ENCODE data around the gene RBBP9.

DNA sequence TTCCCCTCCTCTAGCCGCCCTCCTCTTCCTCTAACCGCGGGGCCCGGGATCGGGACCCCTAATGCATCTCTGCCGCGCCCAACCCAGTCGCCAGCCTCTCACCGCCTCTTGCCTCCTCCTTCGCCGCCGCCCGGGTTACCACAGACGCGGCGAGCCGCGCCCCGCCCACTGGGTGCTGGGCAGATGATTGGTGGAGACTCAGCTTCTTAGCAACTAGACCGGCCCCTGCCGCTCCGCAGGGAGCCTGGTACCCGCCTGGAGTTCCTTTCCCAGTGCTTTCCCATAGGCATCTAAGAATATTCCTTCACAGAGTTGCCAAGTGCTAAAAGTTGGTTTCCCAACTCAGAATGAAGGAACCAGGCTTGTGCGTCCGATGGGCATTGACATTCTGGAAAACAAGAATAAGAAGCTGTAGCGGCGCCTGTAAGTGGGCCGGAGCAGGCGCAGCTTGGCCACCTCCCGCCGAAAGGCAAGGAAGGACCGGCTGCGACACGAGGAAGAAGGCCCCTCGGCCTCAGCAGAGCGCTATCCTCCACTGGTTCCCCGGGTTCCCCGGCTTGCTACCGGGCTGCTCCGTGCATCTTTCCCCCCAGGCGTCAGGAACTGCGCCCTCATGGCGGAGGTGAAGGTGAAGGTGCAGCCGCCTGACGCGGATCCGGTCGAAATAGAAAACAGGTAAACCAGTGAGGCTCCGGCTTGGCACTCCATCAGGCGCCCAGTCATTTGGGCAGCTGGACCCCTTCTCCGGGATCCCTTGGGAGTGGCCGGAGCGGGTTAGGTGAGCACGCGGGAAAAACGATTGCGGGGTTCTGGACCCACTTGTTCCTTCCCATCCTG is 29.9 kb downstream of the RBBP9 start, which contains the start of the genes DZANK1 and POLR3F:
- TF ChIP-seq, protein P1, sequence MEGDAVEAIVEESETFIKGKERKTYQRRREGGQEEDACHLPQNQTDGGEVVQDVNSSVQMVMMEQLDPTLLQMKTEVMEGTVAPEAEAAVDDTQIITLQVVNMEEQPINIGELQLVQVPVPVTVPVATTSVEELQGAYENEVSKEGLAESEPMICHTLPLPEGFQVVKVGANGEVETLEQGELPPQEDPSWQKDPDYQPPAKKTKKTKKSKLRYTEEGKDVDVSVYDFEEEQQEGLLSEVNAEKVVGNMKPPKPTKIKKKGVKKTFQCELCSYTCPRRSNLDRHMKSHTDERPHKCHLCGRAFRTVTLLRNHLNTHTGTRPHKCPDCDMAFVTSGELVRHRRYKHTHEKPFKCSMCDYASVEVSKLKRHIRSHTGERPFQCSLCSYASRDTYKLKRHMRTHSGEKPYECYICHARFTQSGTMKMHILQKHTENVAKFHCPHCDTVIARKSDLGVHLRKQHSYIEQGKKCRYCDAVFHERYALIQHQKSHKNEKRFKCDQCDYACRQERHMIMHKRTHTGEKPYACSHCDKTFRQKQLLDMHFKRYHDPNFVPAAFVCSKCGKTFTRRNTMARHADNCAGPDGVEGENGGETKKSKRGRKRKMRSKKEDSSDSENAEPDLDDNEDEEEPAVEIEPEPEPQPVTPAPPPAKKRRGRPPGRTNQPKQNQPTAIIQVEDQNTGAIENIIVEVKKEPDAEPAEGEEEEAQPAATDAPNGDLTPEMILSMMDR (IDR thresholded peaks at IDR 0.05; ENCODE audit: borderline replicate concordance, extremely low read depth, low read length, poor library complexity, severe bottlenecking): no peak
- no peak for TF ChIP-seq EZH2 (IDR thresholded peaks at IDR 0.05; ENCODE audit: borderline replicate concordance, low read depth, low read length, severe bottlenecking)
